Activated gamma-delta T cell treated with Interleukin-2 at 50 U/mL for 16 hours (primary cell): ENCODE data around the gene PGM2L1.
"Not testable (repeated sequence)": the region's sequence is repeated elsewhere in the genome, so short reads cannot be mapped to it uniquely, and the experiment has no call there.

Experiments used
- DNase-seq: peaks from one replicate; pipeline ENCODE4 v3.0.0-alpha.2; 2020

PGM2L1 gene

GRCh38 chr11:74397501-74398243, 561 bp downstream of the PGM2L1 start:
- peak; percentile 33 for DNase-seq

GRCh38 chr11:74392256-74392655, 6.0 kb downstream of the PGM2L1 start:
- DNase-seq = no peak

GRCh38 chr11:74391193-74391592, 7.0 kb downstream of the PGM2L1 start:
- DNase-seq = no peak

GRCh38 chr11:74390697-74391096, 7.5 kb downstream of the PGM2L1 start:
- DNase-seq = no peak

GRCh38 chr11:74388678-74389327, 9.4 kb downstream of the PGM2L1 start:
- peak; percentile 71 for DNase-seq

- DNase-seq = no peak
Measured at GRCh38 chr11:74384641-74385040, 13.6 kb downstream of the PGM2L1 start.

- no peak for DNase-seq
Measured at GRCh38 chr11:74380746-74381439, 17.3 kb downstream of the PGM2L1 start.

- no peak for DNase-seq
Measured at GRCh38 chr11:74377689-74378088, 20.5 kb downstream of the PGM2L1 start.

GRCh38 chr11:74373382-74373781, 24.9 kb downstream of the PGM2L1 start:
- no peak for DNase-seq

- no peak for DNase-seq
Measured at GRCh38 chr11:74371269-74372052, 26.8 kb downstream of the PGM2L1 start.

- no peak for DNase-seq
Measured at GRCh38 chr11:74370123-74370522, 28.1 kb downstream of the PGM2L1 start.

- no peak for DNase-seq
Measured at GRCh38 chr11:74367881-74368280, 30.4 kb downstream of the PGM2L1 start.

- no peak for DNase-seq
Measured at GRCh38 chr11:74366576-74366975, 31.7 kb downstream of the PGM2L1 start.

GRCh38 chr11:74365805-74366204, 32.4 kb downstream of the PGM2L1 start:
- DNase-seq = not testable (repeated sequence)

- no peak for DNase-seq
Measured at GRCh38 chr11:74357449-74357848, 40.8 kb downstream of the PGM2L1 start.

GRCh38 chr11:74355626-74356025, 42.6 kb downstream of the PGM2L1 start:
- DNase-seq = no peak

GRCh38 chr11:74354036-74354435, 44.2 kb downstream of the PGM2L1 start:
- no peak for DNase-seq

GRCh38 chr11:74347381-74347780, 50.9 kb downstream of the PGM2L1 start:
- no peak for DNase-seq

- DNase-seq = no peak
Measured at GRCh38 chr11:74345420-74345819, 52.8 kb downstream of the PGM2L1 start.

- no peak for DNase-seq
Measured at GRCh38 chr11:74341921-74342320, 56.3 kb downstream of the PGM2L1 start.

- no peak for DNase-seq
Measured at GRCh38 chr11:74339619-74340018, 58.6 kb downstream of the PGM2L1 start.

- DNase-seq = no peak
Measured at GRCh38 chr11:74338963-74339362, 59.3 kb downstream of the PGM2L1 start.

- no peak for DNase-seq
Measured at GRCh38 chr11:74333193-74333592, 65.0 kb downstream of the PGM2L1 start.
